K562 (cell line): ENCODE data around the gene MS4A13. TPM values are rescaled to one million over a fixed set of nuclear protein-coding genes. Genes with fewer than 3 reads are reported as not detected.
"Not testable (repeated sequence)": the region's sequence is repeated elsewhere in the genome, so short reads cannot be mapped to it uniquely, and the experiment has no call there.

ENCODE experiments used
- ATAC-seq: fragments of 200-7000 bp; cut with Tn5 transposase; 3 replicates; pipeline ENCODE4 v1.9.1; 2020; ENCODE audit warnings: moderate library complexity
- BruUV-seq: library from RNA; stranded (reverse); fragments of 400-500 nt; replicated peaks from 2 replicates; lab custom pipeline; 2021; lab: Mats Ljungman, UMichigan
- CTCF ChIA-PET: fragments of 300-600 bp; formaldehyde crosslinking; extraction: SDS; loops from one replicate; lab custom pipeline; 2021; ENCODE audit warnings: low intra/inter-chr PET ratio; lab: Yijun Ruan, JAX
- POLR2A ChIA-PET: fragments of 300-600, 350-650 bp; sonication (Branson Sonifier 250); formaldehyde crosslinking; extraction: SDS; loops from one replicate; lab custom pipeline; 2021; ENCODE audit warnings: antibody characterized with exemption, inconsistent platforms; lab: Yijun Ruan, JAX
- DNase-seq, 4 experiments: peaks; one replicate each; pipeline versions ENCODE4 v3.0.0 to v3.0.0-alpha.2; 2011 to 2018; ENCODE audit warnings: low spot score in 3 of 4, mixed read lengths in 3 of 4; ENCODE audit errors: extremely low read depth in 1 of 4
- FAIRE-seq: peaks from 2 replicates; lab custom pipeline; 2011; peaks lifted over from hg19 to GRCh38; lab: Jason Lieb, UNC
- H2AFZ ChIP-seq: 2 replicates; pipeline ENCODE4 v1.6.0; 2011; ENCODE audit warnings: low read depth, low read length, control low read depth, inconsistent platforms
- H3K27ac ChIP-seq: fragments of 200-600 bp; 3 replicates; pipeline ENCODE4 v1.8.0; 2011; ENCODE audit warnings: low read depth, mild to moderate bottlenecking, control low read depth, inconsistent platforms, low read length, moderate library complexity, mixed read lengths; ENCODE audit errors: extremely low read depth
- H3K27me3 ChIP-seq, 2 experiments: fragments of 300-600 bp in 1 of 2; 2 replicates in 1 of 2; 3 replicates in 1 of 2; pipeline versions ENCODE4 v1.6.0 to v1.8.0; 2011; ENCODE audit warnings: inconsistent platforms in 2 of 2, low read length in 2 of 2, mild to moderate bottlenecking in 1 of 2, mixed read lengths in 1 of 2, moderate library complexity in 1 of 2; ENCODE audit not compliant: control insufficient read depth in 2 of 2, insufficient read depth in 2 of 2
- H3K36me3 ChIP-seq: fragments of 300-600 bp; 3 replicates; pipeline ENCODE4 v1.8.0; 2011; ENCODE audit warnings: mild to moderate bottlenecking, low read length, inconsistent platforms; ENCODE audit not compliant: control insufficient read depth, insufficient read depth
- H3K4me1 ChIP-seq, 2 experiments: fragments of 200-600 bp in 1 of 2; replicated peaks in 1 of 2; 2 replicates in 1 of 2; 3 replicates in 1 of 2; pipeline versions ENCODE4 v1.5.1 to v1.8.0; 2011; ENCODE audit warnings: inconsistent platforms in 2 of 2, low read length in 2 of 2, mild to moderate bottlenecking in 1 of 2, mixed read lengths in 1 of 2, moderate library complexity in 1 of 2; ENCODE audit not compliant: control insufficient read depth in 2 of 2, insufficient read depth in 2 of 2
- H3K4me2 ChIP-seq: 2 replicates; pipeline ENCODE4 v1.6.1; 2011; ENCODE audit warnings: low read length, control low read depth, inconsistent platforms, mixed read lengths; ENCODE audit not compliant: insufficient read depth
- H3K4me3 ChIP-seq: fragments of 200-600 bp; sonication (generic), shearing (Covaris generic); 2 replicates; pipeline ENCODE4 v1.5.1; 2016; ENCODE audit warnings: control low read depth, inconsistent platforms
- H3K79me2 ChIP-seq: fragments of 200-600 bp; 3 replicates; pipeline ENCODE4 v1.8.0; 2011; ENCODE audit warnings: low read length, inconsistent platforms; ENCODE audit not compliant: control insufficient read depth, insufficient read depth
- H3K9ac ChIP-seq, 2 experiments: 2 replicates each; pipeline versions ENCODE4 v1.6.0 to v1.6.1; 2011; ENCODE audit warnings: low read depth in 2 of 2, low read length in 2 of 2, control low read depth in 1 of 2, inconsistent platforms in 1 of 2, mild to moderate bottlenecking in 1 of 2, mixed read lengths in 1 of 2; ENCODE audit not compliant: insufficient read depth in 1 of 2
- H3K9me1 ChIP-seq: one replicate; pipeline ENCODE4 v1.6.0; 2011; ENCODE audit warnings: inconsistent platforms, mild to moderate bottlenecking, low read length, moderate library complexity; ENCODE audit not compliant: control insufficient read depth, insufficient read depth
- H3K9me3 ChIP-seq: replicated peaks from 2 replicates; pipeline ENCODE4 v1.5.1; 2011; ENCODE audit warnings: low read depth, low read length, inconsistent platforms; ENCODE audit not compliant: control insufficient read depth, insufficient read depth
- H4K20me1 ChIP-seq: replicated peaks from 2 replicates; pipeline ENCODE4 v1.6.1; 2011; ENCODE audit warnings: low read length, inconsistent platforms, mixed read lengths; ENCODE audit not compliant: control insufficient read depth, insufficient read depth
- NRF1 ChIP-seq, 2 experiments: fragments of 450-650 bp; IDR thresholded peaks in 1 of 2; conservative IDR thresholded peaks in 1 of 2; 2 replicates each; pipeline ENCODE4 v1.6.1; 2014; ENCODE audit warnings: mild to moderate bottlenecking in 2 of 2
- WGBS: fragments of 100-300 bp; shearing (Covaris generic); methylation state at CpG from one replicate; pipeline ENCODE4 v1.1.6; 2016; ENCODE audit warnings: low coverage, mixed read lengths; ENCODE audit not compliant: insufficient coverage; ENCODE audit errors: missing lambda C conversion rate; 5-methylcytosine and 5-hydroxymethylcytosine counted together
- in situ Hi-C: fragments of 300-500 bp; cut with MboI; formaldehyde crosslinking; loops from 4 replicates; pipeline ENCODE4 v1.15.0; 2018; ENCODE audit warnings: inconsistent platforms, mixed read lengths
- intact Hi-C: fragments of 100-400 bp; cut with micrococcal nuclease; formaldehyde crosslinking; loops from 2 replicates; pipeline ENCODE4 v1.14.2; 2022
- polyA plus RNA-seq, 8 experiments: library from polyadenylated mRNA; depleted of rRNA in 4 of 8; stranded (reverse) in 5 of 8; unstranded in 3 of 8; fragments of >200 nt; fragmentation: Nextera tagmentation in 2 of 8; fragmentation: Illumina TruSeq in 1 of 8; extraction: Ambion mirVana in 2 of 8; extraction: Trizol in 1 of 8; gene quantifications; 2 replicates each; pipeline versions ENCODE4 v1.2.1 to v1.2.3, GENCODE V29; 2011 to 2014; ENCODE audit warnings: inconsistent platforms in 1 of 8, missing spikeins in 1 of 8
- total RNA-seq, 7 experiments: library from RNA; depleted of rRNA in 6 of 7; stranded (reverse); fragments of >200 nt in 6 of 7; fragmentation: Illumina TruSeq in 2 of 7; extraction: Trizol in 2 of 7; gene quantifications; 2 replicates each; pipeline versions ENCODE4 v1.2.1 to v1.2.3, GENCODE V29; 2011 to 2021; ENCODE audit warnings: low replicate concordance in 1 of 7

The MS4A13 gene
- total and polyA plus RNA-seq, 9 of the 15 experiments (the other 6 are each of a cell fraction or from before 2014, with no cell fraction given), result 0.15 to 0.43 (median 0.36) TPM; not detected in 6

DNA sequence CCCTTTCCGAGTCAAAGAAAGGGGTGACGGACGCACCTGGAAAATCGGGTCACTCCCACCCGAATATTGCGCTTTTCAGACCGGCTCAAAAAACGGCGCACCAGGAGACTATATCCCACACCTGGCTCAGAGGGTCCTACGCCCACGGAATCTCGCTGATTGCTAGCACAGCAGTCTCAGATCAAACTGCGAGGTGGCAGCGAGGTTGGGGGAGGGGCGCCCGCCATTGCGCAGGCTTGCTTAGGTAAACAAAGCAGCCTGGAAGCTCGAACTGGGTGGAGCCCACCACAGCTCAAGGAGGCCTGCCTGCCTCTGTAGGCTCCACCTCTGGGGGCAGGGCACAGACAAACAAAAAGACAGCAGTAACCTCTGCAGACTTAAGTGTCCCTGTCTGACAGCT is 17.2 kb downstream of the MS4A13 start:
- CTCF ChIA-PET, DNase-seq, ATAC-seq, H3K36me3 ChIP-seq, POLR2A ChIA-PET, H3K27ac ChIP-seq, H3K79me2 ChIP-seq, H3K9me3 ChIP-seq, H3K27me3 ChIP-seq, H3K9me1 ChIP-seq, H3K9ac ChIP-seq, in situ Hi-C loops, H4K20me1 ChIP-seq, BruUV-seq, FAIRE-seq, H3K4me2 ChIP-seq, H3K4me3 ChIP-seq, H2AFZ ChIP-seq, intact Hi-C loops, H3K4me1 ChIP-seq: not testable (repeated sequence)
- WGBS, result 8% methylated on average over 9 of the region's 18 CpGs
- peak in 1 of 2 experiments; percentile 17; a peak in 2 of 4 replicates for TF ChIP-seq NRF1 (conservative IDR thresholded peaks at IDR 0.05 in 1 of 2, IDR thresholded peaks at IDR 0.05 in 1 of 2)

DNA sequence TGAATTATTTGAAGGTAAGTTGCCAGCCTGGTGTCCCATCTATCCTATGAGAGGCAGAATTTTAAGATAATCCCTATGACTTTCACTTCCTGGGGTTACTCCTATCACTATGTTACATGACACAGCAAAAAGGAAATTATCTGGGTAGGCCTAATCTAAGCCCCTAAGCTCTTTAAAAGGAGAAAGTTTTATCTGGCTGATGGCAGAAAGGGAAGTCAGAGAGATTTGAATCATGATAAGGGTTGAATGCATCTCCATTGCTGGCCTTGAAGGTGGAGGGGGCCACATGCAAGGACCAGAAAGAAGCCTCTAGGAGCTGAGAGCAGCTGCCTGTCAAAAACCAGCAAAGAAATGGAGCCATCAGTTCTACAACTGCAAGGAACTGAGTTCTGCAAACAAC is 23.4 kb downstream of the MS4A13 start:
- CTCF ChIA-PET, DNase-seq, H2AFZ ChIP-seq, H3K27ac ChIP-seq, H3K79me2 ChIP-seq, intact Hi-C loops, H3K9me1 ChIP-seq, POLR2A ChIA-PET, H3K9me3 ChIP-seq, BruUV-seq, H4K20me1 ChIP-seq, in situ Hi-C loops, H3K4me3 ChIP-seq, H3K27me3 ChIP-seq, H3K36me3 ChIP-seq, H3K4me2 ChIP-seq, H3K9ac ChIP-seq, H3K4me1 ChIP-seq: not testable (repeated sequence)
- FAIRE-seq (peak; percentile 87), ATAC-seq (peak; percentile 67)
